PFSK-1 (cell line): ENCODE measurements around the gene OPN5.

Experiments used
- POLR2AphosphoS5 ChIP-seq: IDR thresholded peaks from 2 replicates; pipeline ENCODE4 v1.6.1; 2012; ENCODE audit warnings: low read depth, mild to moderate bottlenecking, control low read depth, low read length, moderate library complexity
- SIN3A ChIP-seq: IDR thresholded peaks from 2 replicates; pipeline ENCODE4 v1.6.1; 2012; ENCODE audit warnings: mild to moderate bottlenecking, low read length, moderate library complexity, borderline replicate concordance; ENCODE audit not compliant: insufficient read depth

GRCh38 chr6:47836639-47837038 is 54.8 kb downstream of the OPN5 start:
- TF ChIP-seq POLR2AphosphoS5 (no peak), SIN3A (no peak)
